ENCODE data around the gene FOXA3. TPM values are rescaled to one million over a fixed set of nuclear protein-coding genes. Genes with fewer than 3 reads are reported as not detected.

The FOXA3 gene
- polyA plus RNA-seq, 2 of the 4 experiments (the other 2 are of a cell fraction), result 1.6 to 5.3 TPM

DNA sequence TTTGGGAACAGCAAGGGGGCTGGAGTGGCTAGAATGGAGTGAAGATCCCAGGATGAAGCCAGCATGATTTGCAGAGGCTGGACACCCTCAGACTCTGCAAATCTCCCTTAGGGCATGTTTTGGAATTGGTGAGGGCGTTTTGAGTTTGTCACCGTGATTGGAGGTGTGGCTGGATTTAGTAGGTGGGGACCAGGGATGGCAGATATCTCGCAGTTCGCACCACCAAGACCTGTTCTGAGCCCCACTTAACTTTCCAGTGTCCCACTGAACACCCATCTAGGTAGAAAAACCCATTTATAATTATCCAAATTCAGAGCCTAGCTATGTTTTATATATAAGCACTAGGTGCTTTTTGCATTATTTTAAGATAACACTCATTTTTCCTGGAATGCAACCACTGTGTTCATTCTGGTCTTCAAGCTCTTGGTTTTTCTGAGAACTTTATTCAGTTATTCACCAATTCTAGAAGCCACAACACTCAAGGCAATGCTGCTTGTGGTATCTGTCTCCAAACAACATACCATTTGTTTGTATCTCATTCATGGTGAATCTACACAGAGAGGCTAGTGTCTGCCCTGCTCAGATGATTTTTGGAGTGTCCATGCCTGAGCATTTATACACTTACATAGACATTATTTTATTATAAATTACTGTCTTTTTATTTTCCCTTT is 53.4 kb downstream of the FOXA3 start:
- Histone ChIP-seq H3K4me2 (no peak overlapping the region), H3K4me3 (no peak overlapping the region), H3K9me3 (no peaks in the 10 kb centered on the region), H3K4me1 (no peaks in the 10 kb centered on the region), H3K27ac (no peak overlapping the region)
- POLR2A ChIA-PET, result interaction anchor here (0.5 to 1.2 kb wide), 3 partner anchors 77 to 342 kb away, joined by 3 to 4 read pairs (median 3); partner anchors contain the start of gene CCDC61
- TF ChIP-seq TP53 (CRISPR knock-in tag; IDR thresholded peaks at IDR 0.05) (no peak), SREBF2 (IDR thresholded peaks at IDR 0.05) (no peak), ZC3H11A (IDR thresholded peaks at IDR 0.05) (no peak), FOXS1 (CRISPR knock-in tag; IDR thresholded peaks at IDR 0.05) (no peak), NFE2L2 (conservative IDR thresholded peaks at IDR 0.05; ENCODE audit: low read length) (no peak), ZSCAN20 (CRISPR knock-in tag; IDR thresholded peaks at IDR 0.05) (no peak), RNF2 (IDR thresholded peaks at IDR 0.05; ENCODE audit: borderline replicate concordance, low read depth) (no peak), JUNB (IDR thresholded peaks at IDR 0.05) (no peak), TFCP2L1 (CRISPR knock-in tag; IDR thresholded peaks at IDR 0.05) (no peak), EP300 (IDR thresholded peaks at IDR 0.05) (no peak), RAD21 (conservative IDR thresholded peaks at IDR 0.05 in 1 of 2, IDR thresholded peaks at IDR 0.05 in 1 of 2) (no peak), CEBPB (IDR thresholded peaks at IDR 0.05) (no peak), NPAS2 (CRISPR knock-in tag; IDR thresholded peaks at IDR 0.05; ENCODE audit: borderline replicate concordance) (no peak), MYC (IDR thresholded peaks at IDR 0.05; ENCODE audit: borderline replicate concordance, low read length) (no peak)
- TF ChIP-seq, protein P1, sequence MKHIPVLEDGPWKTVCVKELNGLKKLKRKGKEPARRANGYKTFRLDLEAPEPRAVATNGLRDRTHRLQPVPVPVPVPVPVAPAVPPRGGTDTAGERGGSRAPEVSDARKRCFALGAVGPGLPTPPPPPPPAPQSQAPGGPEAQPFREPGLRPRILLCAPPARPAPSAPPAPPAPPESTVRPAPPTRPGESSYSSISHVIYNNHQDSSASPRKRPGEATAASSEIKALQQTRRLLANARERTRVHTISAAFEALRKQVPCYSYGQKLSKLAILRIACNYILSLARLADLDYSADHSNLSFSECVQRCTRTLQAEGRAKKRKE (CRISPR knock-in tag; IDR thresholded peaks at IDR 0.05; ENCODE audit: low read depth), result no peak
- TF ChIP-seq, protein P2, sequence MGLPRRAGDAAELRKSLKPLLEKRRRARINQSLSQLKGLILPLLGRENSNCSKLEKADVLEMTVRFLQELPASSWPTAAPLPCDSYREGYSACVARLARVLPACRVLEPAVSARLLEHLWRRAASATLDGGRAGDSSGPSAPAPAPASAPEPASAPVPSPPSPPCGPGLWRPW (IDR thresholded peaks at IDR 0.05), result no peak
- TF ChIP-seq, protein P3, sequence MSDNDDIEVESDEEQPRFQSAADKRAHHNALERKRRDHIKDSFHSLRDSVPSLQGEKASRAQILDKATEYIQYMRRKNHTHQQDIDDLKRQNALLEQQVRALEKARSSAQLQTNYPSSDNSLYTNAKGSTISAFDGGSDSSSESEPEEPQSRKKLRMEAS (IDR thresholded peaks at IDR 0.05), result no peak
- TF ChIP-seq, protein P4, sequence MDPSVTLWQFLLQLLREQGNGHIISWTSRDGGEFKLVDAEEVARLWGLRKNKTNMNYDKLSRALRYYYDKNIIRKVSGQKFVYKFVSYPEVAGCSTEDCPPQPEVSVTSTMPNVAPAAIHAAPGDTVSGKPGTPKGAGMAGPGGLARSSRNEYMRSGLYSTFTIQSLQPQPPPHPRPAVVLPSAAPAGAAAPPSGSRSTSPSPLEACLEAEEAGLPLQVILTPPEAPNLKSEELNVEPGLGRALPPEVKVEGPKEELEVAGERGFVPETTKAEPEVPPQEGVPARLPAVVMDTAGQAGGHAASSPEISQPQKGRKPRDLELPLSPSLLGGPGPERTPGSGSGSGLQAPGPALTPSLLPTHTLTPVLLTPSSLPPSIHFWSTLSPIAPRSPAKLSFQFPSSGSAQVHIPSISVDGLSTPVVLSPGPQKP (IDR thresholded peaks at IDR 0.05; ENCODE audit: low read depth, low read length), result no peak
- TF ChIP-seq, protein P5, sequence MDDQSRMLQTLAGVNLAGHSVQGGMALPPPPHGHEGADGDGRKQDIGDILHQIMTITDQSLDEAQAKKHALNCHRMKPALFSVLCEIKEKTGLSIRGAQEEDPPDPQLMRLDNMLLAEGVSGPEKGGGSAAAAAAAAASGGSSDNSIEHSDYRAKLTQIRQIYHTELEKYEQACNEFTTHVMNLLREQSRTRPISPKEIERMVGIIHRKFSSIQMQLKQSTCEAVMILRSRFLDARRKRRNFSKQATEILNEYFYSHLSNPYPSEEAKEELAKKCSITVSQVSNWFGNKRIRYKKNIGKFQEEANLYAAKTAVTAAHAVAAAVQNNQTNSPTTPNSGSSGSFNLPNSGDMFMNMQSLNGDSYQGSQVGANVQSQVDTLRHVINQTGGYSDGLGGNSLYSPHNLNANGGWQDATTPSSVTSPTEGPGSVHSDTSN (IDR thresholded peaks at IDR 0.05), result no peak
- ATAC-seq (no peak), FAIRE-seq (no peak), DNase-seq (ENCODE audit: low read depth in 1 of 2, low spot score in 1 of 2) (no peak)
- 31% methylated on average over 4 of the region's 4 CpGs for WGBS (ENCODE audit: missing lambda C conversion rate)
- CTCF ChIA-PET, result interaction anchor here (1.5 to 2.0 kb wide), 2 partner anchors 35 to 100 kb away, joined by 4 to 5 read pairs; no protein-coding TSS in a partner anchor

DNA sequence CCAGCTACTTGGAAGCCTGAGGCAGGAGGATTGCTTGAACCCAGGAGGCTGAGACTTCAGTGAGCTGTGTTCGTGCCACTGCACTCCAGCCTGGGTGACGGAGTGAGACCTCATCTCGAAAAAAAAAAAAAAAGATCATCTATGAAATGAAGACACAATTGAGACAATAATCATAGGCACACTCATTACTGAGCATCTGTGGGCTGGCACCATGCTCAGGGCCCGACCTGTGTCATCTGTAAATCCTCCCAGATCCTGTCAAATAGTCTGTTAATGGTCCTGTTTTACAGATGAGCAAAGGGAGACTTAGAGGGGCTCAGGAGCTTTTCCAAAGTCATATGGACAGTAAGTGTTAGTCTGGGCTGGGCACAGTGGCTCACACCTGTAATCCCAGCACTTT is 54.6 kb downstream of the FOXA3 start:
- POLR2A ChIA-PET, result interaction anchor here (1.2 kb wide), 1 partner anchor 76 kb away, joined by 3 read pairs; the partner anchor contains the start of gene CCDC61
- Histone ChIP-seq H3K4me3 (no peak overlapping the region), H3K4me2 (no peak overlapping the region), H3K27ac (no peak overlapping the region), H3K9me3 (no peaks in the 10 kb centered on the region), H3K4me1 (no peaks in the 10 kb centered on the region)
- TF ChIP-seq CBX8 (IDR thresholded peaks at IDR 0.05), result no peak
- TF ChIP-seq CHD2 (IDR thresholded peaks at IDR 0.05; ENCODE audit: low read length, partially characterized antibody), result no peak
- TF ChIP-seq, protein P6, sequence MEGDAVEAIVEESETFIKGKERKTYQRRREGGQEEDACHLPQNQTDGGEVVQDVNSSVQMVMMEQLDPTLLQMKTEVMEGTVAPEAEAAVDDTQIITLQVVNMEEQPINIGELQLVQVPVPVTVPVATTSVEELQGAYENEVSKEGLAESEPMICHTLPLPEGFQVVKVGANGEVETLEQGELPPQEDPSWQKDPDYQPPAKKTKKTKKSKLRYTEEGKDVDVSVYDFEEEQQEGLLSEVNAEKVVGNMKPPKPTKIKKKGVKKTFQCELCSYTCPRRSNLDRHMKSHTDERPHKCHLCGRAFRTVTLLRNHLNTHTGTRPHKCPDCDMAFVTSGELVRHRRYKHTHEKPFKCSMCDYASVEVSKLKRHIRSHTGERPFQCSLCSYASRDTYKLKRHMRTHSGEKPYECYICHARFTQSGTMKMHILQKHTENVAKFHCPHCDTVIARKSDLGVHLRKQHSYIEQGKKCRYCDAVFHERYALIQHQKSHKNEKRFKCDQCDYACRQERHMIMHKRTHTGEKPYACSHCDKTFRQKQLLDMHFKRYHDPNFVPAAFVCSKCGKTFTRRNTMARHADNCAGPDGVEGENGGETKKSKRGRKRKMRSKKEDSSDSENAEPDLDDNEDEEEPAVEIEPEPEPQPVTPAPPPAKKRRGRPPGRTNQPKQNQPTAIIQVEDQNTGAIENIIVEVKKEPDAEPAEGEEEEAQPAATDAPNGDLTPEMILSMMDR (IDR thresholded peaks at IDR 0.05), result no peak
- no peak for TF ChIP-seq FOXS1 (CRISPR knock-in tag; IDR thresholded peaks at IDR 0.05)
- TF ChIP-seq FOSB (CRISPR knock-in tag; IDR thresholded peaks at IDR 0.05), result no peak
- TF ChIP-seq EP300 (IDR thresholded peaks at IDR 0.05), result no peak
- no peak for TF ChIP-seq CBX2 (IDR thresholded peaks at IDR 0.05; ENCODE audit: borderline replicate concordance, low read depth)
- no peak for DNase-seq (ENCODE audit: low read depth in 1 of 2, low spot score in 1 of 2)
- WGBS (ENCODE audit: missing lambda C conversion rate), result 29% methylated on average over 4 of the region's 4 CpGs
- ATAC-seq, result no peak
- CTCF ChIA-PET, result interaction anchor here (1.3 to 2.8 kb wide), 2 partner anchors 15 to 110 kb away, joined by 4 to 9 read pairs; no protein-coding TSS in a partner anchor
- no peak for FAIRE-seq
